ENCODE measurements around the gene NDNF. TPM values are rescaled to one million over a fixed set of nuclear protein-coding genes. Genes with fewer than 3 reads are reported as not detected.

The NDNF gene
- total and polyA plus RNA-seq, 2 donors (not counting 1 experiment from before 2014, with no cell fraction given) = not detected

DNA sequence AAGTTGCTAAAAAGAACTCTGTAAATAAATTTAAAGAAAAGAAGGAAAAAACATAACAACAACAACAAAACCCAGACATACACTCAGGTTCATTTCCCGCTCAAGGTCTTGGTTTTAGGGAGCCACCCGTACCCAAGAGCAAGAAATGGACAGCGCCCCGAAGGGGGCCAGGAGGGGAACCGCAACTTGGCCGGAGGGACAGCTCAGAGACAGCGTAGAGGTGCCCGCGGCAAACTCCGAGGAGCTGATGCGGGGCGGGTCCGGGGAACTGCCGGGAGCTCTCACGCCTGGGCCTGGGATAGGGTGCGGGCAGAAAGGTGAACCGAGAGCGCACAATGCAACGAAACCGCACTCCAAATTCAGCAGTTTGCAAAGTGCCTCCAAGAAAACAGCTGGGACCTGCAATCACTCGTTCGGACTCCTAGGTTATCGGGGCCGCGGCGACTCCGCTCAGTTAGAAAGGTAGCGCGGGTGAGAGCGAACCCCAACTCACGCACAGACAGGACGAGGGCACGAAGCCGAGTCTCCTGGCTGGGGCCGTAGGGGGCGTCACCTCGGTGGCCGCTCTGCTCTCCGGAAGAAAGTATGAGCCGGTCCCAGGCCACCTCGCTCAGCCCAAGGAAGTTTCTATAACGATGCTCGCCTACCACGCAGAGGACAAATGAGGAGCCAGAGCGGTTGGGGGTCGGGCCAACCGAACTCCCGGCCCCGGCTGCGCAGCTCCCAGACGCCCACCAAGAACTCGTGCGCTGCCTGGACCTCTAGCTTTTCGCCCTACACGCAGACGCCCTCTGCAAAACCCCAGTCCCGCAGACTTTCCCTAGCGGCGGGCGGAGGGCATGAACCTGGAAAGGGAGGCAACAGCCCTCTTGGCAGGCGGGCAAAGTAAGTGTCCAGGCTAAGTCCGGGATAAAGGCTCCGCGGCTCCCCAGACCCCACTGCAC lies 1.4 kb downstream of the NDNF start:
- Mint-ChIP-seq H3K27me3 (peaks cover 56% of the 10 kb centered on the region), H3K9me3 (ENCODE audit: insufficient read depth) (no peaks in the 10 kb centered on the region), H3K4me1 (peaks cover 13% of the 10 kb centered on the region), H3K27ac (no peak overlapping the region), H3K4me3 (peak overlapping the region; percentile 32)
- intact Hi-C loops (cut with micrococcal nuclease) = no loop called here
- no peak overlapping the region for H3K27ac ChIP-seq (ENCODE audit: low read length in 2 of 2)
- H2AFZ ChIP-seq (ENCODE audit: insufficient read depth, low read depth, low read length, poor library complexity, severe bottlenecking) = peak overlapping the region; percentile 46
- no peak for ATAC-seq (ENCODE audit: low read depth)
- WGBS (ENCODE audit: insufficient coverage) = 8% methylated on average over 64 of the region's 64 CpGs
- H3K27me3 ChIP-seq (replicated peaks in 1 of 4; ENCODE audit: control extremely low read depth in 1 of 4, control insufficient read depth in 3 of 4, insufficient read depth in 4 of 4, low read length in 3 of 4) = peaks cover 0 to 41% (median 35%) of the 10 kb centered on the region in 4 experiments
- H3K79me2 ChIP-seq (ENCODE audit: control insufficient read depth, insufficient read depth, low read length) = no peaks in the 10 kb centered on the region
- H3K4me1 ChIP-seq (ENCODE audit: control insufficient read depth in 2 of 2, insufficient read depth in 2 of 2, low read length in 2 of 2) = peaks cover 18% of the 10 kb centered on the region in 2 donors
- H4K20me1 ChIP-seq (ENCODE audit: control insufficient read depth, insufficient read depth, low read length, poor library complexity, severe bottlenecking) = no peaks in the 10 kb centered on the region
- H3K9ac ChIP-seq (ENCODE audit: low read length) = no peak overlapping the region
- no peaks in the 10 kb centered on the region for H3K36me3 ChIP-seq (replicated peaks in 1 of 2; ENCODE audit: control extremely low read depth in 1 of 2, control insufficient read depth in 1 of 2, extremely low read depth in 1 of 2, insufficient read depth in 2 of 2, low read length in 1 of 2)
- ChIA-PET POLR2A (no interaction called here), CTCF (no interaction called here)
- H3K4me3 ChIP-seq (ENCODE audit: control extremely low read depth in 1 of 5, extremely low read depth in 1 of 5, insufficient read depth in 1 of 5, low read depth in 2 of 5, low read length in 4 of 5) = no peak overlapping the region
- TF ChIP-seq EZH2 (IDR thresholded peaks at IDR 0.05; ENCODE audit: borderline replicate concordance, insufficient read depth, low read depth, low read length, poor library complexity, severe bottlenecking) (no peak), CTCF (IDR thresholded peaks at IDR 0.05) (no peak)
- peaks cover 0 to 13% (median 0%) of the 10 kb centered on the region in 3 donors for H3K9me3 ChIP-seq (ENCODE audit: control extremely low read depth in 1 of 3, control insufficient read depth in 2 of 3, insufficient read depth in 1 of 3, low read length in 2 of 3)
- peak; percentile 3 for DNase-seq
- H3K4me2 ChIP-seq (replicated peaks; ENCODE audit: low read depth, low read length, poor library complexity, severe bottlenecking) = peak overlapping the region; percentile 50

DNA sequence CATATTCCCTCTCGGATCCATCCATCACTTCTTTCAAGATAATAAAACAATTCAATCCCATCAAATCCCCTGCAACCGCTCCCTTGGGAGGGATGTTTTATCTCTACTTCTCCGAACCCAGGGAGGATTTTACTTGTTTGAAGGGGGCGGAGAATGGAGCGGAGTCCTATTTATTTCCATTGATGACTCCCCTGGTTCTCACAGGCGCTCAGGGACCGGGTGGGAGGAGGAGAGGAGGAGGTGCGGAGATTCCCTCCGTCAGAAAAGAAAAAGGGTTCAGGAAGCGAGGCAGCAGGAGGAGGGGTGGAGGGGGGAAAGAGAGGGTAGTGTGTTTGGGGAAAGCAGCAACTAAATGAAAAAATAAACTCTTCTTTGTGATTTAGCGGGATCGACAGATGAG lies 2.1 kb downstream of the NDNF start:
- intact Hi-C loops (cut with micrococcal nuclease) = no loop called here
- no peak overlapping the region for H3K4me3 Mint-ChIP-seq
- WGBS (ENCODE audit: insufficient coverage) = 47% methylated on average over 4 of the region's 12 CpGs
- Histone ChIP-seq H3K79me2 (ENCODE audit: control insufficient read depth, insufficient read depth, low read length) (no peaks in the 10 kb centered on the region), H3K36me3 (replicated peaks in 1 of 2; ENCODE audit: control extremely low read depth in 1 of 2, control insufficient read depth in 1 of 2, extremely low read depth in 1 of 2, insufficient read depth in 2 of 2, low read length in 1 of 2) (no peaks in the 10 kb centered on the region), H3K4me1 (ENCODE audit: control insufficient read depth in 2 of 2, insufficient read depth in 2 of 2, low read length in 2 of 2) (peaks cover 18% of the 10 kb centered on the region in 2 donors), H2AFZ (ENCODE audit: insufficient read depth, low read depth, low read length, poor library complexity, severe bottlenecking) (no peak overlapping the region), H4K20me1 (ENCODE audit: control insufficient read depth, insufficient read depth, low read length, poor library complexity, severe bottlenecking) (no peaks in the 10 kb centered on the region), H3K27me3 (replicated peaks in 1 of 4; ENCODE audit: control extremely low read depth in 1 of 4, control insufficient read depth in 3 of 4, insufficient read depth in 4 of 4, low read length in 3 of 4) (peaks cover 0 to 41% (median 35%) of the 10 kb centered on the region in 4 experiments), H3K4me3 (ENCODE audit: control extremely low read depth in 1 of 5, extremely low read depth in 1 of 5, insufficient read depth in 1 of 5, low read depth in 2 of 5, low read length in 4 of 5) (no peak overlapping the region), H3K4me2 (replicated peaks; ENCODE audit: low read depth, low read length, poor library complexity, severe bottlenecking) (no peak overlapping the region), H3K27ac (ENCODE audit: low read length in 2 of 2) (no peak overlapping the region), H3K9me3 (ENCODE audit: control extremely low read depth in 1 of 3, control insufficient read depth in 2 of 3, insufficient read depth in 1 of 3, low read length in 2 of 3) (peaks cover 0 to 13% (median 0%) of the 10 kb centered on the region in 3 donors), H3K9ac (ENCODE audit: low read length) (no peak overlapping the region)
- H3K27ac Mint-ChIP-seq = no peak overlapping the region
- no peaks in the 10 kb centered on the region for H3K9me3 Mint-ChIP-seq (ENCODE audit: insufficient read depth)
- ChIA-PET CTCF (no interaction called here), POLR2A (no interaction called here)
- ATAC-seq (ENCODE audit: low read depth) (no peak), DNase-seq (no peak)
- TF ChIP-seq EZH2 (IDR thresholded peaks at IDR 0.05; ENCODE audit: borderline replicate concordance, insufficient read depth, low read depth, low read length, poor library complexity, severe bottlenecking) = no peak
- TF ChIP-seq CTCF (IDR thresholded peaks at IDR 0.05) = no peak
- H3K4me1 Mint-ChIP-seq = peaks cover 13% of the 10 kb centered on the region
- peaks cover 56% of the 10 kb centered on the region for H3K27me3 Mint-ChIP-seq
